Measurements from ENCODE around the gene MAN1A2. TPM values are rescaled to one million over a fixed set of nuclear protein-coding genes. Genes with fewer than 3 reads are reported as not detected.

The MAN1A2 gene
- total RNA-seq, 4 donors from 2014 or later, result 55.0 to 84.2 (median 79.8) TPM

GRCh38 chr1:117396636-117397035, 29.4 kb downstream of the MAN1A2 start:
- H3K9me3 ChIP-seq, result no peaks in the 10 kb centered on the region
- H3K36me3 ChIP-seq, result no peaks in the 10 kb centered on the region
- no peaks in the 10 kb centered on the region for H3K27me3 ChIP-seq
- H3K4me3 ChIP-seq (replicated peaks in 1 of 3), result no peak overlapping the region
- H3K27ac ChIP-seq, result no peak overlapping the region
- TF ChIP-seq POLR2A (IDR thresholded peaks at IDR 0.05), result no peak
- TF ChIP-seq CTCF (IDR thresholded peaks at IDR 0.05), result no peak
- no peak for DNase-seq
- intact Hi-C loops (cut with DNase I), result no loop called here
- peaks cover 10 to 16% of the 10 kb centered on the region in 2 donors for H3K4me1 ChIP-seq

- no peaks in the 10 kb centered on the region for H3K9me3 ChIP-seq
- TF ChIP-seq POLR2A (IDR thresholded peaks at IDR 0.05), result no peak
- TF ChIP-seq CTCF (IDR thresholded peaks at IDR 0.05), result no peak
- 77 to 81% methylated on average over 6 of the region's 6 CpGs for WGBS, 2 donors
- no peaks in the 10 kb centered on the region for H3K27me3 ChIP-seq
- H3K4me3 ChIP-seq (replicated peaks in 1 of 3), result no peak overlapping the region
- no peak for DNase-seq
- no peaks in the 10 kb centered on the region for H3K36me3 ChIP-seq
- H3K4me1 ChIP-seq, result no peaks in the 10 kb centered on the region
- H3K27ac ChIP-seq, result no peak overlapping the region
- intact Hi-C loops (cut with DNase I), result no loop called here
Measured at GRCh38 chr1:117398957-117399356, 31.7 kb downstream of the MAN1A2 start.

- no peak overlapping the region for H3K4me3 ChIP-seq (replicated peaks in 1 of 3)
- no peaks in the 10 kb centered on the region for H3K27me3 ChIP-seq
- no peaks in the 10 kb centered on the region for H3K36me3 ChIP-seq
- H3K9me3 ChIP-seq, result no peaks in the 10 kb centered on the region
- TF ChIP-seq CTCF (IDR thresholded peaks at IDR 0.05), result no peak
- no peak for TF ChIP-seq POLR2A (IDR thresholded peaks at IDR 0.05)
- no peak for DNase-seq
- no peaks in the 10 kb centered on the region for H3K4me1 ChIP-seq
- intact Hi-C loops (cut with DNase I), result no loop called here
- no peak overlapping the region for H3K27ac ChIP-seq
Measured at GRCh38 chr1:117401761-117402160, 34.5 kb downstream of the MAN1A2 start.

GRCh38 chr1:117403597-117403996, 36.3 kb downstream of the MAN1A2 start:
- Histone ChIP-seq H3K4me1 (no peaks in the 10 kb centered on the region), H3K9me3 (no peaks in the 10 kb centered on the region), H3K36me3 (no peaks in the 10 kb centered on the region), H3K27ac (no peak overlapping the region), H3K4me3 (replicated peaks in 1 of 3) (no peak overlapping the region), H3K27me3 (no peaks in the 10 kb centered on the region)
- DNase-seq, result no peak
- no peak for TF ChIP-seq CTCF (IDR thresholded peaks at IDR 0.05)
- TF ChIP-seq POLR2A (IDR thresholded peaks at IDR 0.05), result no peak
- intact Hi-C loops (cut with DNase I), result no loop called here
- WGBS, 2 donors, result 98 to 99% methylated on average over 3 of the region's 3 CpGs

GRCh38 chr1:117405042-117405441, 37.8 kb downstream of the MAN1A2 start:
- Histone ChIP-seq H3K27ac (no peak overlapping the region), H3K9me3 (no peaks in the 10 kb centered on the region), H3K4me3 (replicated peaks in 1 of 3) (no peak overlapping the region), H3K27me3 (no peaks in the 10 kb centered on the region), H3K36me3 (no peaks in the 10 kb centered on the region), H3K4me1 (no peaks in the 10 kb centered on the region)
- TF ChIP-seq POLR2A (IDR thresholded peaks at IDR 0.05) (no peak), CTCF (IDR thresholded peaks at IDR 0.05) (no peak)
- intact Hi-C loops (cut with DNase I), result no loop called here
- no peak for DNase-seq
